CD4-positive, alpha-beta T cell treated with Interleukin-17A for 1 hour (primary cell): ENCODE results near the gene KLKB1.
"Not testable (repeated sequence)": the region's sequence is repeated elsewhere in the genome, so short reads cannot be mapped to it uniquely, and the experiment has no call there.

Experiments used
- DNase-seq: peaks from one replicate; pipeline ENCODE4 v3.0.0-alpha.2; 2020

KLKB1 gene

GRCh38 chr4:186265683-186266652 is 38.7 kb downstream of the KLKB1 start, which contains the start of gene F11:
TSS of gene F11 (plus strand) at chr4:186266189. CDS start at chr4:186267137, 948 bp downstream.
- DNase-seq = no peak

DNA sequence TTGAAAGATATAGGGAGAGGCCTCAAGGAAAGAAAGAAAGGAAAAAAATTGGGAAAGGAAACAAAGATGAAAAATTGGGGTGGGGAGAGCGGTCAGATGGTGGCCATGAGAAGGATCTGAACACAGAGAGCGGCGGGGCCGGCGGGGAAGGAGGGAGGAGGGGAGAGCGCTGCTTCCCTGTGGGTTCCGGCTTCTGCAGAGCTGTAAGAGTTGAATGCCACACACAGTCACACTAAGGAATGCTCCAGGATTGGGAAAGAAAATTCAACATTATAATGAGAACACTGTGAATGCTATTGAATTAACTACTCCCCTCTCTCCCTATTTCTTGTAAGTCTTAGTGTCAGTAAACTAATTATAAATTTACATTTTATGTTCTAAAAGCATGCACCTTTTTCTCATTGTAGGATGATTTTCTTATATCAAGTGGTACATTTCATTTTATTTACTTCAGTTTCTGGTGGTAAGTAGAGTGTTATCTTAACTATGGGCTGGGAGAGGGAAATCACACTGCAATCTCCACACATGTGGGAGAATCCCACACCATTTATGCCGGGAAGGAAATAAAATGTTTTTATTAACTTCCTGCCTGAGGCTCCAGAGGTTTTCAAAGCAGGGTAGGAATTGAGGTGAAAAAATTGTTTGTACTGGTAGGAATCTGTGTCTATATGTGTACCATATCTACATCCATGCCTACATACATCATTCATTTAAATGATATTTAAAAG is 39.6 kb downstream of the KLKB1 start:
- DNase-seq = no peak

DNA sequence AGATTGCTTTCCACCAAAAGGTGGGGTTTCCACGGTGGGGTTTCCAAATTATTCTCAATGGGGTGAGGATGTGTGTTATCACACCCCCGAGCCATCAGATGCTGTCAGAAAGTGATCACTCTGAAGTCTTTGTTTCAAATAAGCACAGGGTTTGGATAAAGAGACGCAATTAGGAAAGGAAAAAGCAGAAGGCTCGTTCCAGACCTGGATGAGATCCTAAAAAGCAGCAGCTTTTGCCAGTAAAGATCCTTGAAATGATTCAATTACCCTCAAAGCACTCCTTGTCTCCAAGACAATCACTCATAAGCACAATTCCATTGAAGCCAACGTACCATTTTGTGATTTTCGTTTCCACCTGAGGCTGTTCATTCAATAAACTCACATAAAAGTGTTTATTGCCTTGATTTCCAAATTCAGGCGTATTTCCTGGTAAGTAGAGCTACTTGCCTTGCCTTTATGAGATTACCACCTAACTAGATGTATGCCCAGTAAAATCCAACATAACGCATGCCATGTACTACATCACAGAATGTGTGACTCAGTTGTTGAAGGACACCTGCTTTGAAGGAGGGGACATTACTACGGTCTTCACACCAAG is 43.9 kb downstream of the KLKB1 start:
- DNase-seq = no peak

- no peak for DNase-seq
These were observed 45.5 kb downstream of the KLKB1 start for GRCh38 chr4:186272699-186273391.

GRCh38 chr4:186273392-186273789 is 46.1 kb downstream of the KLKB1 start:
- not testable (repeated sequence) for DNase-seq

- DNase-seq = no peak
These were observed 56.0 kb downstream of the KLKB1 start for GRCh38 chr4:186283311-186283710.

- no peak for DNase-seq
These were observed 57.8 kb downstream of the KLKB1 start for GRCh38 chr4:186285147-186285546.

GRCh38 chr4:186286581-186286980 is 59.3 kb downstream of the KLKB1 start:
- no peak for DNase-seq

DNA sequence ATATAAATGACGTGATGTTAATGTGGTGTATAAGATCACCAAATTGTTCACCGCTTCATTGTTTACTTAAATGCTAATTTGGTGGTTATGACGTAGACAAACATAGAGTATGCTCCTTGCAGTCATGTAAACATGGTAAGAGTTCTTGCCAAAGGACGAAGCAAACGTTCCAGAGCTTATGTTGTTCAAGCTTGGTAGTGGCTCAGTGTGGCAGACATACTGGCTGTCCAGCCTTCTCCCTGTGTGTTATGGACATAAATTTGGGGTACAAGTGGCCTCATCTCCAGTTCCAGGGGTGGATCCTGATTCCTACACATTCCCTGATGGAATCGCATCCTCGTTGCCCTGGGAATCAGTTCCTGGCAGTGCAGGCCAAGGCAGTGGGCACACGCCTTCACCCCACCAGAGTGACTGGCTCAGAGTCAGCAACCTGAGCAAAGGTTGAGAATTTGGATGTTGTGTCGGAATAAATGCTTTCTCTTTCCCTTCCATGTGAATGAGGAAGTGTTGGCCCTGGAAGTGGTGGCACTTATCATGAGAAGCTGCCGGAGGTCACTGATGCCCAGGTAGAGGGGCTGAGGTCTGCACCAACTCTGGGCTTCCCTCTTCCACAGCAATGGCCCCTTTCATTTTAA is 64.1 kb downstream of the KLKB1 start:
- no peak for DNase-seq

DNA sequence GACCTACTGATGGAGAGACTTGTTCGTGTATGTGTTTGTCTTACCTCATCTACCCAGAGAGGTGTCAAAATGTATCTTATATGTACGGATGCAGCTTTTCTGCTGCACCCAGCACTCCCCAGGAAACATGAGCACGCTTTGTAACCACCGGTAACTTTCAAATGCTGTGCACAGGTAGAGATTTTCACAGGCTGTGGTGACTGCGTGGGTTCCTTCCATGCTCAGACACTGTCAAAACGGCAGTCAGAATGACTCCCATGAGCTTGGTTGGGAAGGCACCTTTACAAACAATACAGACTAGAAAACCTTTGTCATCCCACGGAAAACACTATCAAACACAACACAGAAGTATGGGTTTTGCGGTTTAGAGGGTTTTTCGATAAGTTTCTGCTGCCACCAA is 66.9 kb downstream of the KLKB1 start:
- no peak for DNase-seq

- DNase-seq = no peak
These were observed 69.2 kb downstream of the KLKB1 start for GRCh38 chr4:186296481-186296880.

DNA sequence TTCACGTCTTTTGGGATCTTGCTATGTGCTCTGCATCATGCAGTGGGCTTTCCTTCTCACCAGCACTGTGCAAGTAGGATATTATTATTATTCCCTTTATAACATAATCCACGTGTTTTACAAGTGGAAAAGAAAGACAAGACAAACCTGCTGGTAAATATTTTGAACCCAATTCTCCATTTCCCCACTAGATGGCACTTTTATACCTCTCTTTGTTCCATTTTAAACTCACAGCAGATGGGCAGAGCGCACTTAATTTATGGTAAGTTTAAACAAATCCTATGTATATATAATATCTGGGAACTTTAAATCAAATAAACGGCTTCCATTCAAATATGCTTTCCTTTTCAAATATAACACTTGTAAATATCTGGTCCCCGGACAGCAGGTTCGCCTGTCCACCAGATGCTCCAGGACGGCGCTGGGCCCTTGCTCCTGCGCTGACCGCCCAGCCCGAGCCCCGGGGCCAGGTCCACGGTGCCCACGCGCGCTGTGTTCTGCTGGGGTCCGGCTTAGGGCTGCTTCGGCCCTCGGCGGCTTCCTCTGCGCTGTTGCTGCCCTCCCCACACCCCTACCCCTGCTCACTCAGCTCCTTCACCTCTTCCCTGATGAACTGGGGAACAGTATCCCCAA is 69.8 kb downstream of the KLKB1 start:
- peak; percentile 33 for DNase-seq

DNA sequence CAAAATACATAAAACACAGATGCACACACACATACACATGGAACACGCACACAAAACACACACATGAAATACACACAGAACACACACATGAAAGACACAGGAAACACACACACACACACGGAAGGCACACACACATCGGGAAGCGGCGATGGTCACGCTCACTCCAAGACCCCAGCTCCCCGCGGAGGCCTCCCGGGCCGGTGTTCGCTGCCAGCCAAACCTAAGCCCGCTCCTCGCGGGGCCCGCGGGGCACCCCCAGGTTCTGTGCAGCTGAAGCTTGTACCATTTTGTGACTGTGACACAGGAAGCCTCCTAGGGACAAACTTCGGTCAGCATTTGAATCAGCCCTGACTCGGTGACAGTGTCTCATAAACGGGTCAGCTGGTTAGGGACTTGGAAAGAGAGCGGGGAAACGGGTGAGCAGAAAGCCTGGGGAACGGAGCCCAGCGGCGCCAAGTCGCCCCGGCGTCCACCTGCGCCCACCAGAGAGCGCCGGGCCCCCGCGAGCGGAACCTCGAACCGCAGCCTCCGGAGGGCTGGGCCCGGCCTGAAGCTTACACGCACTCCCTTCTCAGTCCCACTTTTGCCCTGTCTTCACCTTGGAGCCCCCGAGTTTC is 70.8 kb downstream of the KLKB1 start:
- DNase-seq = no peak

- DNase-seq = no peak
These were observed 72.0 kb downstream of the KLKB1 start for GRCh38 chr4:186299291-186299690.

- no peak for DNase-seq
These were observed 73.5 kb downstream of the KLKB1 start for GRCh38 chr4:186300659-186301390.

GRCh38 chr4:186304216-186304615 is 76.9 kb downstream of the KLKB1 start:
- no peak for DNase-seq

GRCh38 chr4:186304866-186305505 is 77.7 kb downstream of the KLKB1 start:
- no peak for DNase-seq

- no peak for DNase-seq
These were observed 80.2 kb downstream of the KLKB1 start for GRCh38 chr4:186307497-186307896.

DNA sequence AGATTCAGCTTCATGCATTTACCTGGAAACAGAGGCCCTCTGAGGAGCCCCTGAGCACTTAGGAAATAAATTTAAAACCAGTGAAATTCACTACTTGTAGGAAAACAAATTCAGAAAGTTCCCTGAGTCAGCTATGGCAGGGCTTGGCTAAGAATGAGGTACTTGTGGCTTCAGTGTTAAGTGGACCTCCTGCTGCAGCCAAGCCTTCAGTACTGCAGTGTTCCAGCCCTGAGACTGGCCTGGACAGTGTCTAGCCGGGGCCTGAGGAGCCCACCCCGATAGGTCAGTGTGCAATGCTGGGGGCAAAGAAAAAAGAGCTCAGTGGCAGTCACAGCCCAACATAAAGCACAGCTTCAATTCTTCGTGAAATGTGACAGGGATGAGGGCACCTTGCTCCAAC is 80.6 kb downstream of the KLKB1 start:
- no peak for DNase-seq
